HG03521 (cell line): ENCODE measurements around the gene DYNLL1.

Experiments
- ATAC-seq: cut with Tn5 transposase; IDR thresholded peaks from one replicate; pipeline ENCODE4 v1.9.1; 2021; ENCODE audit warnings: mild to moderate bottlenecking, moderate library complexity; ENCODE audit not compliant: unreplicated experiment

DYNLL1 gene

GRCh38 chr12:120546050-120546386 is 50.1 kb downstream of the DYNLL1 start:
- ATAC-seq: no peak
